Spinal cord (tissue), 10 donors: ENCODE data around the gene OTUB1. TPM values are rescaled to one million over a fixed set of nuclear protein-coding genes. Genes with fewer than 3 reads are reported as not detected.

ENCODE experiments used
- DNase-seq, 6 donors: peaks; one replicate each; pipeline versions ENCODE4 v3.0.0 to v3.0.0-alpha.2; 2013 to 2015; ENCODE audit warnings: low spot score in 6 of 6, low read depth in 4 of 6
- H3K27ac ChIP-seq: one replicate; pipeline ENCODE4 v1.5.1; 2013; ENCODE audit warnings: low read depth, low read length, control low read depth
- H3K27me3 ChIP-seq: one replicate; pipeline ENCODE4 v1.6.1; 2013; ENCODE audit warnings: low read length; ENCODE audit not compliant: control insufficient read depth, insufficient read depth
- H3K36me3 ChIP-seq: one replicate; pipeline ENCODE4 v1.6.1; 2013; ENCODE audit warnings: low read length; ENCODE audit not compliant: control insufficient read depth, insufficient read depth
- H3K4me1 ChIP-seq: one replicate; pipeline ENCODE4 v1.6.1; 2013; ENCODE audit warnings: low read length; ENCODE audit not compliant: control insufficient read depth, insufficient read depth
- H3K4me3 ChIP-seq: one replicate; pipeline ENCODE4 v1.5.1; 2013; ENCODE audit warnings: low read depth, low read length, control low read depth
- H3K9me3 ChIP-seq: one replicate; pipeline ENCODE4 v1.6.1; 2013; ENCODE audit warnings: low read length; ENCODE audit not compliant: control insufficient read depth, insufficient read depth
- WGBS: methylation state at CpG from one replicate; pipeline ENCODE4 v1.1.5; 2013; ENCODE audit warnings: missing lambda C conversion rate; ENCODE audit not compliant: insufficient coverage; 5-methylcytosine and 5-hydroxymethylcytosine counted together
- long read RNA-seq, 4 donors: transcript quantifications; one replicate each; lab custom pipeline, GENCODE V29; 2026
- polyA plus RNA-seq, 2 donors: library from polyadenylated mRNA; unstranded; fragments of 120-200 nt; gene quantifications; one replicate each; pipeline ENCODE4 v1.2.1, GENCODE V29; 2013; ENCODE audit not compliant: insufficient read length in 2 of 2
- total RNA-seq, 2 donors: library from RNA; depleted of rRNA in 1 of 2; stranded (reverse); fragments of 120-200 nt in 1 of 2; fragments of >200 nt in 1 of 2; gene quantifications; one replicate each; pipeline versions ENCODE4 v1.2.3 to v1.2.4, GENCODE V29; 2013 to 2014
- donor health status: healthy.

The OTUB1 gene
- total RNA-seq (10 to 100 TPM; 34.7 to 39.1 TPM), polyA plus RNA-seq (100 to 1,000 TPM; 114 to 134 TPM)
- long read RNA-seq, donor 1, transcript OTUB1-209 (7 exons, 1,729 nt): major isoform, 79 of 96 reads
- long read RNA-seq, donor 1, transcript OTUB1-201 (6 exons, 2,493 nt): minor isoform, 16 of 96 reads
- long read RNA-seq, donor 1, partial matches to known transcripts: 0 of 96 reads
- long read RNA-seq, donor 1, other reads (novel, unspliced or antisense): 0 of 96 reads
- long read RNA-seq, donor 2, transcript OTUB1-209 (7 exons, 1,729 nt): major isoform, 23 of 27 reads
- long read RNA-seq, donor 2, partial matches to known transcripts: 0 of 27 reads
- long read RNA-seq, donor 2, other reads (novel, unspliced or antisense): 0 of 27 reads
- long read RNA-seq, donor 3, transcript OTUB1-209 (7 exons, 1,729 nt): major isoform, 37 of 42 reads
- long read RNA-seq, donor 3, transcript OTUB1-201 (6 exons, 2,493 nt): minor isoform, 5 of 42 reads
- long read RNA-seq, donor 3, partial matches to known transcripts: 0 of 42 reads
- long read RNA-seq, donor 3, other reads (novel, unspliced or antisense): 0 of 42 reads
- long read RNA-seq, donor 4, transcript OTUB1-209 (7 exons, 1,729 nt): major isoform, 76 of 90 reads
- long read RNA-seq, donor 4, transcript OTUB1-201 (6 exons, 2,493 nt): minor isoform, 12 of 90 reads
- long read RNA-seq, donor 4, partial matches to known transcripts: 0 of 90 reads
- long read RNA-seq, donor 4, other reads (novel, unspliced or antisense): 0 of 90 reads

- Histone ChIP-seq H3K27ac (peak within 1 kb of the TSS; percentile 93), H3K9me3 (no peaks in the 10 kb centered on the region), H3K4me1 (peaks cover 37% of the 10 kb centered on the region), H3K36me3 (peaks cover 46% of the 10 kb centered on the region), H3K27me3 (no peaks in the 10 kb centered on the region), H3K4me3 (peak within 1 kb of the TSS; percentile 93)
- peak in 5 of 6 donors; percentile 71 to 97 (median 84) for DNase-seq
- WGBS: under 1% methylated on average over 58 of the region's 63 CpGs
Observed at GRCh38 chr11:63986156-63986931, at the start of gene OTUB1. TSS of gene OTUB1 (plus strand) at chr11:63986438. CDS start at chr11:63986457, 19 bp downstream.

- Histone ChIP-seq H3K36me3 (peaks cover 5% of the 10 kb centered on the region), H3K27me3 (no peaks in the 10 kb centered on the region), H3K9me3 (no peaks in the 10 kb centered on the region), H3K4me1 (peaks cover 27% of the 10 kb centered on the region), H3K4me3 (peak overlapping the region; percentile 74), H3K27ac (peak overlapping the region; percentile 70)
- WGBS: 41% methylated on average over 20 of the region's 30 CpGs
- DNase-seq: no peak
Observed at GRCh38 chr11:63937713-63938478, 48.3 kb upstream of the OTUB1 start.

GRCh38 chr11:63938479-63939396 is 47.5 kb upstream of the OTUB1 start, which contains the start of gene NAA40:
TSS of gene NAA40 (plus strand) at chr11:63939002. CDS start at chr11:63939097, 95 bp downstream.
- under 1% methylated on average over 63 of the region's 92 CpGs for WGBS
- H3K4me1 ChIP-seq: peaks cover 27% of the 10 kb centered on the region
- peaks cover 5% of the 10 kb centered on the region for H3K36me3 ChIP-seq
- no peaks in the 10 kb centered on the region for H3K9me3 ChIP-seq
- H3K27ac ChIP-seq: peak within 1 kb of the TSS; percentile 78
- H3K4me3 ChIP-seq: peak within 1 kb of the TSS; percentile 74
- no peaks in the 10 kb centered on the region for H3K27me3 ChIP-seq
- peak in 5 of 6 donors; percentile 85 to 98 (median 89) for DNase-seq

GRCh38 chr11:63939397-63939891 is 46.8 kb upstream of the OTUB1 start:
- WGBS: 0% methylated on average over 13 of the region's 26 CpGs
- DNase-seq: peak in 2 of 6 donors; percentile 44 to 48
- Histone ChIP-seq H3K36me3 (peaks cover 5% of the 10 kb centered on the region), H3K9me3 (no peaks in the 10 kb centered on the region), H3K4me1 (peaks cover 31% of the 10 kb centered on the region), H3K4me3 (peak overlapping the region; percentile 74), H3K27ac (peak overlapping the region; percentile 78), H3K27me3 (no peaks in the 10 kb centered on the region)

GRCh38 chr11:63940786-63941185 is 45.5 kb upstream of the OTUB1 start:
- Histone ChIP-seq H3K27me3 (no peaks in the 10 kb centered on the region), H3K27ac (no peak overlapping the region), H3K9me3 (no peaks in the 10 kb centered on the region), H3K4me3 (no peak overlapping the region), H3K4me1 (peaks cover 45% of the 10 kb centered on the region), H3K36me3 (peaks cover 9% of the 10 kb centered on the region)
- no peak for DNase-seq
- WGBS: 70% methylated on average over 2 of the region's 6 CpGs

- no peak for DNase-seq
- no peak overlapping the region for H3K4me3 ChIP-seq
- H3K9me3 ChIP-seq: no peaks in the 10 kb centered on the region
- H3K36me3 ChIP-seq: peaks cover 19% of the 10 kb centered on the region
- H3K4me1 ChIP-seq: peaks cover 48% of the 10 kb centered on the region
- no CpG with 5 or more reads among the region's 4 CpGs for WGBS
- no peak overlapping the region for H3K27ac ChIP-seq
- no peaks in the 10 kb centered on the region for H3K27me3 ChIP-seq
Observed at GRCh38 chr11:63941901-63942300, 44.3 kb upstream of the OTUB1 start.

- Histone ChIP-seq H3K27ac (no peak overlapping the region), H3K9me3 (no peaks in the 10 kb centered on the region), H3K27me3 (no peaks in the 10 kb centered on the region), H3K4me1 (peaks cover 48% of the 10 kb centered on the region), H3K4me3 (no peak overlapping the region), H3K36me3 (peaks cover 26% of the 10 kb centered on the region)
- no peak for DNase-seq
- 61% methylated on average over 2 of the region's 3 CpGs for WGBS
Observed at GRCh38 chr11:63942803-63943202, 43.4 kb upstream of the OTUB1 start.

- Histone ChIP-seq H3K4me1 (peaks cover 33% of the 10 kb centered on the region), H3K9me3 (no peaks in the 10 kb centered on the region), H3K27me3 (no peaks in the 10 kb centered on the region), H3K36me3 (peaks cover 32% of the 10 kb centered on the region), H3K27ac (peak overlapping the region; percentile 33), H3K4me3 (no peak overlapping the region)
- DNase-seq: peak in 1 of 6 donors; percentile 43
- 51% methylated on average over 8 of the region's 8 CpGs for whole genome bisulfite sequencing
Observed at GRCh38 chr11:63944987-63945386, 41.3 kb upstream of the OTUB1 start.
